HCT116 (cell line): Measurements from ENCODE around the gene PDE4D.

Experiments
- POLR2AphosphoS5 ChIP-seq: IDR thresholded peaks from 2 replicates; pipeline ENCODE4 v1.6.1; 2011; ENCODE audit warnings: mild to moderate bottlenecking, low read depth, low read length, moderate library complexity
- SIN3A ChIP-seq: IDR thresholded peaks from 2 replicates; pipeline ENCODE4 v1.6.1; 2012; ENCODE audit warnings: low read depth
- TF ChIP-seq, protein P1 (sequence below), 3 experiments: fragments of 200-600 bp in 1 of 3; sonication (generic) in 1 of 3; IDR thresholded peaks in 2 of 3; conservative IDR thresholded peaks in 1 of 3; 2 replicates each; pipeline ENCODE4 v1.5.1; 2012 to 2017; ENCODE audit warnings: low read depth in 2 of 3, low read length in 2 of 3, antibody characterized with exemption in 1 of 3, borderline replicate concordance in 1 of 3, control low read depth in 1 of 3, mild to moderate bottlenecking in 1 of 3, mixed read lengths in 1 of 3, mixed run types in 1 of 3, moderate library complexity in 1 of 3; ENCODE audit not compliant: insufficient read depth in 1 of 3

DNA sequence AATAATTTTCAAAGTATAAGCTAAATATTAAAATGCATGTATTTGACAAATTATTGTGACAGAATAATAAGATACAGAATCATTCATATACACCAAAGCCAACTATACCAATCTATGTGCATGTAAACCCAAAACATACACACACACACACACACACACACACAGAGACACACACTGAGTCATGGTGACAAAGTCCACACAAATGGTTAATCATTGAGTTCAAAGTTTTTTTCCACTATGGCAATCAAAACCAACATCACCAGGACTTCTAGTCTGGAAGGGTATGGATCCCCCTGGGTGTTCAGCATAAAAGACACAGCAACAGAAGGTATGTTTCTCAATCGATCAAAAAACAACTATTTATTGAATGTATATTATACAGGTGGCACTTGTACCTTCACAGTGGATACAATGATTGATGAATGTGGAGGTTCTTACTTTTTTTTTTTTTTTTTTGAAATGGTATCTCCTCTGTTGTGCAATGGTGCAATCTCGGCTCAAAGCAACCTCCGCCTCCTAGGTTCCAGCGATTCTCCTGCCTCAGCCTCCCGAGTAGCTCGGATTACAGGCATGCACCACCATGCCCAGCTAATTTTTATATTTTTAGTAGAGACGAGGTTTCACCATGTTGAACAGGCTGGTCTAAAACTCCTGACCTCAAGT is 137.0 kb downstream of the PDE4D start:
- no peak for TF ChIP-seq SIN3A
- TF ChIP-seq, protein P1, sequence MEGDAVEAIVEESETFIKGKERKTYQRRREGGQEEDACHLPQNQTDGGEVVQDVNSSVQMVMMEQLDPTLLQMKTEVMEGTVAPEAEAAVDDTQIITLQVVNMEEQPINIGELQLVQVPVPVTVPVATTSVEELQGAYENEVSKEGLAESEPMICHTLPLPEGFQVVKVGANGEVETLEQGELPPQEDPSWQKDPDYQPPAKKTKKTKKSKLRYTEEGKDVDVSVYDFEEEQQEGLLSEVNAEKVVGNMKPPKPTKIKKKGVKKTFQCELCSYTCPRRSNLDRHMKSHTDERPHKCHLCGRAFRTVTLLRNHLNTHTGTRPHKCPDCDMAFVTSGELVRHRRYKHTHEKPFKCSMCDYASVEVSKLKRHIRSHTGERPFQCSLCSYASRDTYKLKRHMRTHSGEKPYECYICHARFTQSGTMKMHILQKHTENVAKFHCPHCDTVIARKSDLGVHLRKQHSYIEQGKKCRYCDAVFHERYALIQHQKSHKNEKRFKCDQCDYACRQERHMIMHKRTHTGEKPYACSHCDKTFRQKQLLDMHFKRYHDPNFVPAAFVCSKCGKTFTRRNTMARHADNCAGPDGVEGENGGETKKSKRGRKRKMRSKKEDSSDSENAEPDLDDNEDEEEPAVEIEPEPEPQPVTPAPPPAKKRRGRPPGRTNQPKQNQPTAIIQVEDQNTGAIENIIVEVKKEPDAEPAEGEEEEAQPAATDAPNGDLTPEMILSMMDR (IDR thresholded peaks at IDR 0.05 in 2 of 3, conservative IDR thresholded peaks at IDR 0.05 in 1 of 3; ENCODE audit: borderline replicate concordance in 1 of 3, insufficient read depth in 1 of 3, low read depth in 2 of 3, low read length in 2 of 3) = no peak
- TF ChIP-seq POLR2AphosphoS5 = no peak
